A549 treated with ZK216348 at 1 μM for 4 hours (cell line): ENCODE measurements around the gene LARP4. TPM values are rescaled to one million over a fixed set of nuclear protein-coding genes. Genes with fewer than 3 reads are reported as not detected.

Source experiments
- total RNA-seq: library from RNA; stranded (reverse); fragments of 200-300 nt; extraction: Qiagen RNA extraction; gene quantifications from 5 replicates; pipeline ENCODE4 v1.2.3, GENCODE V29; 2022; ENCODE audit warnings: low read depth

The LARP4 gene
- total RNA-seq, result 33.5 to 52.6 TPM (median 41.8 TPM) in 5 replicates

DNA sequence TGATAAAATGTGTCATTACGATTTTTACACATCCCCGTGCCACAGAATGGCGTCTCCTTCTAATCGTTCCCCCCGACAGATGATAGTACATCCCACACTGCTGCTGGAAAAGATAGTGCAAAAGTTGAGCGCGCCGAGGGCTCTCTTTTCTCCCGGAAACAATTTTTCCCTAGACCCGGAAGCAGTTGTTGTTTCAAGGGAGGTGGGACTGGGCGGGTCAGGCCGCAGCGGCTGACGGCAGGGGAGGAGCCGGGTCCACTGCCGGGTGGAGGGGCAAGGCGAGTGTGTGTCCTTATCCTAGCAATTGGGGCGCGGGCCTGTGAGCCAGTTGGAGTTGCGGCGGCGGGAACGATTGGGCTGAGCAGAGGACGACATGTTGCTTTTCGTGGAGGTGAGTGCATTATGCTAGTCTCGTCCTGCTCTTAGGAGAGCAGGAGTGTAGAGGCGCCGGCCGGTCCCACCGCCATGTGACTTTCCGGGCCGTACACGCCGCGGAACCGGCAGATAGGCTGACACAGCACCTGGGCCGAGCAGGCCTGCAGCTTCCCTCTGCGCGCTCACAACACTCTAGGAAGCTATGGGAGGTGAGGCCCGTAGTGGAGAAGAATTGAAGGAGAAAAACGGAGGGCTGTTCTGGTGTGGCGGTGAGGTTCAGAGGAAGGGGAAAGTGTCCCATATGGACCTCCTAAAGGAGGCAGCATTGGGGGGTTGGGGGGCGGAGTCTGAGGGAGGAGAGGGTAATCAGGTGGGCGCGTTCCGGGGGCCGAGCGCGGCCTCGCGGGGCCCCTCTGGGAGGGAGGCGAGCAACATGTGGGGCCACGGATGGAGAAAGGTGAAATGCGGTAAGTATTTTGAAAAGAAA, at the start of gene LARP4:
Gene LARP4, plus strand, starts transcription at position 248 of the 862 bp plus-strand sequence. Its CDS starts 126 bp downstream, at position 374.

GRCh38 chr12:50504798-50505674, 104.4 kb downstream of the LARP4 start, which contains the start of gene DIP2B:
Gene DIP2B, plus strand, starts transcription at chr12:50504985. Its CDS starts 156 bp downstream, at chr12:50505141.

Other genes starting within 250 kb of the LARP4 start
- gene CERS5, start 233.5 kb upstream of the LARP4 start, total RNA-seq, result 24.3 to 33.2 TPM (median 25.7 TPM) in 5 replicates
- 4.9 to 9.0 TPM (median 6.4 TPM) in 5 replicates for gene LIMA1, start 117.4 kb upstream of the LARP4 start, total RNA-seq
- gene FAM186A, start 4.3 kb upstream of the LARP4 start, total RNA-seq, result not detected in 5 replicates
- gene DIP2B, start 104.1 kb downstream of the LARP4 start, total RNA-seq, result 11.9 to 19.0 TPM (median 16.5 TPM) in 5 replicates